H1 (cell line): ENCODE results near the gene USH1G. TPM values are rescaled to one million over a fixed set of nuclear protein-coding genes. Genes with fewer than 3 reads are reported as not detected.

Source experiments
- CTCF ChIA-PET: fragments of 300-600 bp; sonication (Branson Sonifier 250); formaldehyde crosslinking; loops from one replicate; lab custom pipeline; 2021; ENCODE audit not compliant: partially characterized antibody; lab: Charles Lee
- POLR2A ChIA-PET: fragments of 300-600 bp; sonication (Branson Sonifier 250); formaldehyde crosslinking; loops from one replicate; lab custom pipeline; 2021; ENCODE audit warnings: inconsistent platforms; ENCODE audit not compliant: partially characterized antibody; lab: Charles Lee
- DNase-seq, 2 experiments: peaks; one replicate each; pipeline versions ENCODE4 v3.0.0 to v3.0.0-alpha.2; 2010 to 2022; ENCODE audit warnings: low spot score in 2 of 2, low read depth in 1 of 2, mixed read lengths in 1 of 2
- FAIRE-seq: peaks from 2 replicates; lab custom pipeline; 2011; peaks lifted over from hg19 to GRCh38; lab: Jason Lieb, UNC
- H2AFZ ChIP-seq: 2 replicates; pipeline ENCODE4 v1.8.1; 2012; ENCODE audit warnings: low read length, inconsistent platforms
- H2AK5ac ChIP-seq: 2 replicates; pipeline ENCODE4 v1.6.1; 2013; ENCODE audit warnings: low read depth, low read length
- H2BK120ac ChIP-seq: replicated peaks from 2 replicates; pipeline ENCODE3; 2013; ENCODE audit warnings: low read depth, low read length, inconsistent platforms
- H2BK12ac ChIP-seq: 2 replicates; pipeline ENCODE4 v1.6.1; 2013; ENCODE audit warnings: low read depth, low read length
- H2BK15ac ChIP-seq: 2 replicates; pipeline ENCODE4 v1.6.1; 2013; ENCODE audit warnings: low read length
- H2BK20ac ChIP-seq: 2 replicates; pipeline ENCODE4 v1.6.1; 2013; ENCODE audit warnings: low read length
- H2BK5ac ChIP-seq: 2 replicates; pipeline ENCODE4 v1.6.1; 2013; ENCODE audit warnings: low read depth, low read length
- H3K14ac ChIP-seq: 2 replicates; pipeline ENCODE4 v1.6.1; 2013; ENCODE audit warnings: inconsistent platforms; ENCODE audit not compliant: insufficient read length
- H3K18ac ChIP-seq: 2 replicates; pipeline ENCODE4 v1.6.1; 2013; ENCODE audit warnings: low read length; ENCODE audit errors: extremely low read depth
- H3K23ac ChIP-seq: 2 replicates; pipeline ENCODE4 v1.6.1; 2013; ENCODE audit warnings: inconsistent platforms; ENCODE audit not compliant: insufficient read length
- H3K23me2 ChIP-seq: 2 replicates; pipeline ENCODE4 v1.6.1; 2013; ENCODE audit warnings: low read depth, low read length
- H3K27ac ChIP-seq: 2 replicates; pipeline ENCODE4 v1.6.1; 2011; ENCODE audit warnings: low read depth, low read length, inconsistent platforms
- H3K27me3 ChIP-seq, 4 experiments: replicated peaks in 1 of 4; 1 replicate in 1 of 4; 2 replicates in 3 of 4; pipeline versions ENCODE4 v1.6.1 to v1.8.1; 2011 to 2013; ENCODE audit warnings: low read length in 3 of 4, mild to moderate bottlenecking in 3 of 4, inconsistent platforms in 2 of 4, mixed read lengths in 2 of 4, moderate library complexity in 1 of 4; ENCODE audit not compliant: control insufficient read depth in 3 of 4, insufficient read depth in 3 of 4; ENCODE audit errors: extremely low read depth in 1 of 4
- H3K36me3 ChIP-seq, 4 experiments: 2 replicates each; pipeline versions ENCODE4 v1.6.1 to v1.8.1; 2011 to 2013; ENCODE audit warnings: mild to moderate bottlenecking in 4 of 4, low read length in 3 of 4, moderate library complexity in 2 of 4, control low read depth in 1 of 4, inconsistent platforms in 1 of 4; ENCODE audit not compliant: insufficient read depth in 4 of 4, control insufficient read depth in 2 of 4
- H3K4ac ChIP-seq: replicated peaks from 2 replicates; pipeline ENCODE3; 2013; ENCODE audit warnings: low read length, low read depth, mixed read lengths, inconsistent platforms; ENCODE audit not compliant: insufficient read length
- H3K4me1 ChIP-seq, 4 experiments: replicated peaks in 1 of 4; 1 replicate in 1 of 4; 2 replicates in 3 of 4; pipeline versions ENCODE4 v1.6.1 to v1.8.1; 2011 to 2013; ENCODE audit warnings: low read length in 3 of 4, inconsistent platforms in 2 of 4, mixed read lengths in 1 of 4; ENCODE audit not compliant: insufficient read depth in 4 of 4, control insufficient read depth in 3 of 4
- H3K4me2 ChIP-seq, 2 experiments: 2 replicates each; pipeline versions ENCODE4 v1.6.1 to v1.8.1; 2011 to 2013; ENCODE audit warnings: low read depth in 2 of 2, low read length in 2 of 2, control low read depth in 1 of 2, inconsistent platforms in 1 of 2, mild to moderate bottlenecking in 1 of 2; ENCODE audit not compliant: insufficient read depth in 1 of 2
- H3K4me3 ChIP-seq, 4 experiments: fragments of 200-600, 300-600 bp in 1 of 4; sonication (generic), shearing (Covaris generic), sonication (Bioruptor Twin) in 1 of 4; 2 replicates each; pipeline versions ENCODE4 v1.5.1 to v1.8.1; 2011 to 2016; ENCODE audit warnings: low read length in 4 of 4, low read depth in 3 of 4, control low read depth in 2 of 4, inconsistent platforms in 2 of 4, mild to moderate bottlenecking in 2 of 4, mixed read lengths in 1 of 4, moderate library complexity in 1 of 4; ENCODE audit not compliant: insufficient read depth in 2 of 4; ENCODE audit errors: extremely low read depth in 1 of 4
- H3K56ac ChIP-seq: replicated peaks from 2 replicates; pipeline ENCODE3; 2013; ENCODE audit warnings: low read depth, mild to moderate bottlenecking, mixed read lengths, low read length, inconsistent platforms; ENCODE audit not compliant: insufficient read length
- H3K79me1 ChIP-seq: 2 replicates; pipeline ENCODE4 v1.6.1; 2013; ENCODE audit warnings: low read depth, low read length, control low read depth
- H3K79me2 ChIP-seq, 2 experiments: 2 replicates each; pipeline versions ENCODE4 v1.6.1 to v1.8.1; 2012 to 2013; ENCODE audit warnings: low read length in 2 of 2, mild to moderate bottlenecking in 2 of 2, inconsistent platforms in 1 of 2; ENCODE audit not compliant: insufficient read depth in 2 of 2, control insufficient read depth in 1 of 2
- H3K9ac ChIP-seq, 4 experiments: replicated peaks in 1 of 4; 1 replicate in 1 of 4; 2 replicates in 3 of 4; pipeline versions ENCODE4 v1.6.1 to v1.8.1; 2011 to 2013; ENCODE audit warnings: low read depth in 3 of 4, low read length in 3 of 4, control low read depth in 2 of 4, mild to moderate bottlenecking in 2 of 4, moderate library complexity in 2 of 4, inconsistent platforms in 1 of 4; ENCODE audit errors: extremely low read depth in 1 of 4
- H3K9me3 ChIP-seq, 2 experiments: 2 replicates each; pipeline versions ENCODE4 v1.6.1 to v1.8.1; 2012 to 2013; ENCODE audit warnings: mild to moderate bottlenecking in 2 of 2, moderate library complexity in 2 of 2, control low read depth in 1 of 2, inconsistent platforms in 1 of 2, low read depth in 1 of 2, low read length in 1 of 2, mixed read lengths in 1 of 2; ENCODE audit not compliant: insufficient read depth in 2 of 2
- H4K20me1 ChIP-seq, 2 experiments: replicated peaks in 1 of 2; 2 replicates each; pipeline versions ENCODE3 to v1.8.1; 2011 to 2013; ENCODE audit warnings: inconsistent platforms in 2 of 2, low read length in 2 of 2, mild to moderate bottlenecking in 1 of 2; ENCODE audit not compliant: insufficient read depth in 2 of 2, control insufficient read depth in 1 of 2
- H4K5ac ChIP-seq: 2 replicates; pipeline ENCODE4 v1.6.1; 2013; ENCODE audit warnings: low read length, low read depth, mixed read lengths, inconsistent platforms; ENCODE audit not compliant: insufficient read length
- H4K8ac ChIP-seq: 2 replicates; pipeline ENCODE4 v1.8.0; 2013; ENCODE audit warnings: mild to moderate bottlenecking, moderate library complexity, low read length, inconsistent platforms; ENCODE audit not compliant: insufficient read depth; ENCODE audit errors: extremely low read depth
- H4K91ac ChIP-seq: replicated peaks from 2 replicates; pipeline ENCODE3; 2013; ENCODE audit warnings: low read length, mixed read lengths, inconsistent platforms; ENCODE audit not compliant: insufficient read length
- KDM5A ChIP-seq: fragments of 200-600 bp; IDR thresholded peaks from 2 replicates; pipeline ENCODE4 v1.7.1; 2012; ENCODE audit warnings: mild to moderate bottlenecking, low read length, inconsistent platforms, mixed read lengths
- TEAD4 ChIP-seq: IDR thresholded peaks from 2 replicates; pipeline ENCODE4 v1.6.1; 2012; ENCODE audit warnings: low read depth, low read length, inconsistent platforms, mixed read lengths
- WGBS, 2 experiments: shearing (Covaris generic) in 1 of 2; methylation state at CpG; one replicate each; pipeline versions ENCODE4 v1.1.6 to v1.1.7; 2013 to 2015; ENCODE audit warnings: low lambda C conversion rate in 2 of 2, mixed read lengths in 2 of 2, inconsistent platforms in 1 of 2, low coverage in 1 of 2, missing lambda C conversion rate in 1 of 2; ENCODE audit not compliant: insufficient replicate concordance in 2 of 2, insufficient coverage in 1 of 2, insufficient read length in 1 of 2; ENCODE audit errors: extremely low coverage in 1 of 2, missing lambda C conversion rate in 1 of 2; 5-methylcytosine and 5-hydroxymethylcytosine counted together
- polyA plus RNA-seq, 7 experiments: library from polyadenylated mRNA; depleted of rRNA in 3 of 7; stranded (reverse) in 5 of 7; unstranded in 2 of 7; fragments of >200 nt in 5 of 7; fragments of 200-250 nt in 2 of 7; gene quantifications; 1 replicate in 5 of 7; 2 replicates in 1 of 7; 4 replicates in 1 of 7; pipeline versions ENCODE4 v1.2.1 to v1.2.3, GENCODE V29; 2011 to 2013; ENCODE audit warnings: missing spikeins in 2 of 7, mixed read lengths in 2 of 7
- total RNA-seq: library from RNA; stranded (reverse); fragmentation: NEBNext Ultra II Directional; extraction: Animal tissue kit (Norgen Biotek cat#: 25700); gene quantifications from 2 replicates; pipeline ENCODE4 v1.2.1, GENCODE V29; 2021

USH1G gene
- total and polyA plus RNA-seq, 2 of the 8 experiments (the other 6 are each of a cell fraction or from before 2014, with no cell fraction given): 1.6 to 4.3 TPM

GRCh38 chr17:74917430-74917829 is 5.6 kb downstream of the USH1G start:
- FAIRE-seq: no peak

More at GRCh38 chr17:74917430-74917829, 5.6 kb downstream of the USH1G start:
- Histone ChIP-seq H3K27me3 (peaks cover 3 to 9% (median 4%) of the 10 kb centered on the region in 4 experiments), H3K4me3 (no peak overlapping the region), H4K5ac (no peak overlapping the region), H2BK12ac (no peak overlapping the region), H3K23me2 (no peaks in the 10 kb centered on the region), H3K4ac (peak overlapping the region; percentile 23), H2BK20ac (no peak overlapping the region), H2BK15ac (no peak overlapping the region), H3K18ac (no peak overlapping the region), H4K20me1 (peaks cover 0 to 4% of the 10 kb centered on the region in 2 experiments), H3K36me3 (no peaks in the 10 kb centered on the region), H2AFZ (no peak overlapping the region), H3K56ac (no peak overlapping the region), H3K27ac (no peak overlapping the region), H2BK120ac (no peak overlapping the region), H2BK5ac (no peak overlapping the region), H3K4me2 (no peak overlapping the region), H2AK5ac (no peak overlapping the region), H3K9ac (no peak overlapping the region; a peak in 1 of 7 replicates), H3K23ac (no peak overlapping the region), H4K91ac (no peak overlapping the region), H3K14ac (no peak overlapping the region), H4K8ac (no peak overlapping the region), H3K79me1 (no peaks in the 10 kb centered on the region), H3K79me2 (no peaks in the 10 kb centered on the region), H3K4me1 (peaks cover 0 to 9% (median 8%) of the 10 kb centered on the region in 4 experiments; a peak in 6 of 7 replicates), H3K9me3 (no peaks in the 10 kb centered on the region)
- TF ChIP-seq KDM5A: no peak
- TF ChIP-seq TEAD4: no peak
- DNase-seq: no peak
- WGBS, 2 experiments: 88% methylated on average over 9 of the region's 10 CpGs; no CpG with 5 or more reads in 1 of the 2 experiments
- POLR2A ChIA-PET: interaction anchor here (1.0 to 2.3 kb wide), 2 partner anchors 9 to 11 kb away, joined by 3 to 7 read pairs; no protein-coding TSS in a partner anchor
- CTCF ChIA-PET: interaction anchor here (0.6 to 49.9 kb wide), 3 partner anchors 21 to 89 kb away, joined by 3 to 1072 read pairs (median 3); no protein-coding TSS in a partner anchor
